Sigmoid colon (tissue), 7 donors: ENCODE measurements around the gene TTC27. TPM values are rescaled to one million over a fixed set of nuclear protein-coding genes. Genes with fewer than 3 reads are reported as not detected.

Source experiments
- DNase-seq: peaks from one replicate; pipeline ENCODE4 v3.0.0-alpha.2; 2019
- H3K27ac ChIP-seq, 4 donors: fragments of 200-600 bp; sonication (generic); one replicate each; pipeline ENCODE4 v1.5.1; 2016 to 2019; ENCODE audit warnings: mild to moderate bottlenecking in 1 of 4
- H3K27me3 ChIP-seq, 3 donors: fragments of 200-600 bp; sonication (generic); one replicate each; pipeline ENCODE4 v1.5.1; 2019; ENCODE audit warnings: mild to moderate bottlenecking in 1 of 3
- H3K36me3 ChIP-seq, 4 donors: fragments of 200-600 bp; sonication (generic); one replicate each; pipeline ENCODE4 v1.5.1; 2016 to 2019
- H3K4me1 ChIP-seq, 4 donors: fragments of 200-600 bp; sonication (generic); one replicate each; pipeline ENCODE4 v1.5.1; 2017 to 2019
- H3K4me3 ChIP-seq, 4 donors: fragments of 200-600 bp; sonication (generic); one replicate each; pipeline ENCODE4 v1.5.1; 2017 to 2019; ENCODE audit warnings: mild to moderate bottlenecking in 2 of 4, moderate library complexity in 1 of 4
- H3K9me3 ChIP-seq, 4 donors: fragments of 200-600 bp in 3 of 4; sonication (generic) in 3 of 4; one replicate each; pipeline versions ENCODE4 v1.5.1 to v1.6.1; 2013 to 2019
- CTCF ChIP-seq, 4 experiments: fragments of 450-650 bp in 3 of 4; fragments of 200-600 bp in 1 of 4; IDR thresholded peaks; one replicate each; pipeline ENCODE4 v1.5.1; 2016 to 2019; ENCODE audit warnings: antibody characterized with exemption in 4 of 4, mild to moderate bottlenecking in 3 of 4, moderate library complexity in 2 of 4
- EP300 ChIP-seq, 4 donors: sonication (generic); formaldehyde crosslinking; IDR thresholded peaks; one replicate each; pipeline ENCODE4 v1.6.1; 2017; ENCODE audit warnings: antibody characterized with exemption in 4 of 4
- POLR2A ChIP-seq, 2 donors: fragments of 450-650 bp; IDR thresholded peaks; one replicate each; pipeline ENCODE4 v1.6.1; 2016; ENCODE audit warnings: antibody characterized with exemption in 2 of 2, mild to moderate bottlenecking in 2 of 2, moderate library complexity in 2 of 2
- POLR2AphosphoS5 ChIP-seq, 4 donors: sonication (generic); formaldehyde crosslinking; IDR thresholded peaks; one replicate each; pipeline ENCODE4 v1.6.1; 2017; ENCODE audit warnings: antibody characterized with exemption in 4 of 4
- WGBS, 2 donors: extraction: QIAGEN DNeasy Blood & Tissue Kit; methylation state at CpG; one replicate each; pipeline ENCODE4 v1.1.7; 2013; 5-methylcytosine and 5-hydroxymethylcytosine counted together
- intact Hi-C: fragments of 100-400 bp; cut with DNase I; formaldehyde crosslinking; loops from one replicate; pipeline ENCODE4 v1.15.1; 2023
- polyA plus RNA-seq, 3 donors: library from polyadenylated mRNA; stranded (reverse); fragments of 200-250 nt; gene quantifications; one replicate each; pipeline ENCODE4 v1.2.3, GENCODE V29; 2013
- total RNA-seq, 4 donors: library from RNA; depleted of rRNA; stranded (reverse); fragments of >200 nt; gene quantifications; one replicate each; pipeline ENCODE4 v1.1.0, GENCODE V29; 2016
- donor health status: healthy with polysubstance abuse.
- donor health status: Bipolar disorder and iron deficiency.
- donor health status: healthy.

The TTC27 gene
- total and polyA plus RNA-seq, 7 donors, result 3.0 to 22.5 (median 14.1) TPM

GRCh38 chr2:32714521-32714920, 86.7 kb downstream of the TTC27 start:
- DNase-seq, result no peak
- H3K27me3 ChIP-seq, result no peaks in the 10 kb centered on the region
- no peaks in the 10 kb centered on the region for H3K36me3 ChIP-seq
- H3K4me3 ChIP-seq, result no peak overlapping the region
- H3K9me3 ChIP-seq, result no peaks in the 10 kb centered on the region
- 78 to 80% methylated on average over 1 of the region's 1 CpG for WGBS, 2 donors
- H3K27ac ChIP-seq, result no peak overlapping the region
- intact Hi-C loops, result no loop called here
- no peak for TF ChIP-seq POLR2AphosphoS5 (IDR thresholded peaks at IDR 0.05)
- H3K4me1 ChIP-seq, result peaks cover 0 to 25% (median 13%) of the 10 kb centered on the region in 4 donors

GRCh38 chr2:32715391-32715841, 87.6 kb downstream of the TTC27 start:
- 73 to 87% methylated on average over 4 of the region's 4 CpGs for WGBS, 2 donors
- no peaks in the 10 kb centered on the region for H3K36me3 ChIP-seq
- H3K27me3 ChIP-seq, result no peaks in the 10 kb centered on the region
- intact Hi-C loops, result no loop called here
- no peak for TF ChIP-seq EP300 (IDR thresholded peaks at IDR 0.05)
- TF ChIP-seq POLR2AphosphoS5 (IDR thresholded peaks at IDR 0.05), result no peak
- no peak overlapping the region for H3K4me3 ChIP-seq
- H3K9me3 ChIP-seq, result no peaks in the 10 kb centered on the region
- peaks cover 0 to 34% (median 17%) of the 10 kb centered on the region in 4 donors for H3K4me1 ChIP-seq
- DNase-seq, result no peak
- no peak overlapping the region for H3K27ac ChIP-seq

- DNase-seq, result no peak
- no peaks in the 10 kb centered on the region for H3K36me3 ChIP-seq
- no peaks in the 10 kb centered on the region for H3K9me3 ChIP-seq
- WGBS, 2 donors, result 81 to 82% methylated on average over 1 of the region's 1 CpG
- TF ChIP-seq POLR2AphosphoS5 (IDR thresholded peaks at IDR 0.05) (no peak), POLR2A (IDR thresholded peaks at IDR 0.05) (no peak), EP300 (IDR thresholded peaks at IDR 0.05) (no peak), CTCF (IDR thresholded peaks at IDR 0.05) (no peak)
- H3K4me3 ChIP-seq, result no peak overlapping the region
- H3K4me1 ChIP-seq, result peaks cover 0 to 36% (median 17%) of the 10 kb centered on the region in 4 donors
- no peak overlapping the region for H3K27ac ChIP-seq
- intact Hi-C loops, result no loop called here
- no peaks in the 10 kb centered on the region for H3K27me3 ChIP-seq
Observed at GRCh38 chr2:32715981-32716380, 88.1 kb downstream of the TTC27 start.

GRCh38 chr2:32716598-32716997, 88.7 kb downstream of the TTC27 start:
- no peaks in the 10 kb centered on the region for H3K9me3 ChIP-seq
- no peak overlapping the region for H3K4me3 ChIP-seq
- H3K4me1 ChIP-seq, result peaks cover 0 to 30% (median 15%) of the 10 kb centered on the region in 4 donors
- intact Hi-C loops, result no loop called here
- no peaks in the 10 kb centered on the region for H3K27me3 ChIP-seq
- TF ChIP-seq POLR2A (IDR thresholded peaks at IDR 0.05), result no peak
- TF ChIP-seq POLR2AphosphoS5 (IDR thresholded peaks at IDR 0.05), result no peak
- no peak for TF ChIP-seq EP300 (IDR thresholded peaks at IDR 0.05)
- TF ChIP-seq CTCF (IDR thresholded peaks at IDR 0.05), result no peak
- no peak for DNase-seq
- no peaks in the 10 kb centered on the region for H3K36me3 ChIP-seq
- no peak overlapping the region for H3K27ac ChIP-seq

GRCh38 chr2:32718752-32719151, 90.9 kb downstream of the TTC27 start:
- TF ChIP-seq POLR2AphosphoS5 (IDR thresholded peaks at IDR 0.05) (no peak), CTCF (IDR thresholded peaks at IDR 0.05) (no peak), POLR2A (IDR thresholded peaks at IDR 0.05) (no peak), EP300 (IDR thresholded peaks at IDR 0.05) (no peak)
- Histone ChIP-seq H3K27ac (no peak overlapping the region), H3K27me3 (no peaks in the 10 kb centered on the region), H3K4me1 (peaks cover 0 to 19% (median 8%) of the 10 kb centered on the region in 4 donors), H3K36me3 (no peaks in the 10 kb centered on the region), H3K9me3 (no peaks in the 10 kb centered on the region), H3K4me3 (no peak overlapping the region)
- intact Hi-C loops, result no loop called here
- DNase-seq, result no peak

GRCh38 chr2:32719430-32719829, 91.6 kb downstream of the TTC27 start:
- 98 to 100% methylated on average over 2 of the region's 2 CpGs for WGBS, 2 donors
- no peak for DNase-seq
- TF ChIP-seq CTCF (IDR thresholded peaks at IDR 0.05) (no peak), POLR2AphosphoS5 (IDR thresholded peaks at IDR 0.05) (no peak), EP300 (IDR thresholded peaks at IDR 0.05) (no peak), POLR2A (IDR thresholded peaks at IDR 0.05) (no peak)
- intact Hi-C loops, result no loop called here
- Histone ChIP-seq H3K27me3 (no peaks in the 10 kb centered on the region), H3K4me1 (peaks cover 0 to 19% (median 8%) of the 10 kb centered on the region in 4 donors), H3K27ac (no peak overlapping the region), H3K4me3 (no peak overlapping the region), H3K9me3 (no peaks in the 10 kb centered on the region), H3K36me3 (no peaks in the 10 kb centered on the region)
